ENCODE results near the gene OGG1.

The OGG1 gene

DNA sequence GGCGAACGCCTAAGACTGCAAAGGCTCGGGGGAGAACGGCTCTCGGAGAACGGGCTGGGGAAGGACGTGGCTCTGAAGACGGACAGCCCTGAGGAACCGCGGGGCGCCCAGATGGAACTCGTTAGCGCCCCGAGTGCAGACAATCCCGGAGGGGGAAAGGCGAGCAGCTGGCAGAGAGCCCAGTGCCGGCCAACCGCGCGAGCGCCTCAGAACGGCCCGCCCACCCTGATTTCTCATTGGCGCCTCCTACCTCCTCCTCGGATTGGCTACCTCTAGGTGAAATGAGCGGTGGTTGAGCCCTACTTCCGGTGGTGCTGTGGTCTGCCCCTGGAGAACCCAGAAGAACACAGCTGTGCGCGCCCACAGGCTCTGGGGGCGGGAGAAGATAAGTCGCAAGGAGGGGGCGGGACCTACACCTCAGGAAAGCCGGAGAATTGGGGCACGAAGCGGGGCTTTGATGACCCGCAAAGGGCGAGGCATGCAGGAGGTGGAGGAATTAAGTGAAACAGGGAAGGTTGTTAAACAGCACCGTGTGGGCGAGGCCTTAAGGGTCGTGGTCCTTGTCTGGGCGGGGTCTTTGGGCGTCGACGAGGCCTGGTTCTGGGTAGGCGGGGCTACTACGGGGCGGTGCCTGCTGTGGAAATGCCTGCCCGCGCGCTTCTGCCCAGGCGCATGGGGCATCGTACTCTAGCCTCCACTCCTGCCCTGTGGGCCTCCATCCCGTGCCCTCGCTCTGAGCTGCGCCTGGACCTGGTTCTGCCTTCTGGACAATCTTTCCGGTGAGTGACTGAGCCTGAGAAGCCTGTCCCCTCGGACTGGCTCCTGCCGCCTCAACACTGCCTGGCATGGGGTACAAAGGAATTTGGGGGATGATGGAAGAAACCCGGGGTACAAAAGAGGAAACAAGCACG is at the start of gene OGG1:
Gene OGG1 (plus strand): TSS at position 308 of the 911 bp plus-strand sequence. CDS start 335 bp downstream, at position 643.
- peak; percentile 100 for DNase-seq

DNA sequence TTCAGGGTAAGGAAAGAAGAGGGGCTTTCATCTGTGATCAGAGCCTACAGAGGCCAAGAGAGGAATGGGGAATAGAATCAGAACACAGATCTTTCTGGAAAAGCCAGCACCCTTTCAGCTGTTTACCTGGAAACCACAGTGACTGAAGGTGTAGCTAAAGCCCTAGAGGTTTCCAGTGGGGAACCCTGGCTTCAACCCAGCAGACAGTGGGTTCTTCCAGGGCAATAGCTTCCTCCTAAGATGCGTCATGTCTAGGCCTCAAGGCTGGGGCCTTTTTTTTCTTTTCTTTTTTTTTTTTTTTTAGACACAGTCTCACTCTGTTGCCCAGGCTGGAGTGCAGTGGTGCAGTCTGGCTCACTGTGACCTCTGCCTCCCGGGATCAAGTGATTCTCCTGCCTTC is 49.2 kb upstream of the OGG1 start:
- no peak for DNase-seq

DNA sequence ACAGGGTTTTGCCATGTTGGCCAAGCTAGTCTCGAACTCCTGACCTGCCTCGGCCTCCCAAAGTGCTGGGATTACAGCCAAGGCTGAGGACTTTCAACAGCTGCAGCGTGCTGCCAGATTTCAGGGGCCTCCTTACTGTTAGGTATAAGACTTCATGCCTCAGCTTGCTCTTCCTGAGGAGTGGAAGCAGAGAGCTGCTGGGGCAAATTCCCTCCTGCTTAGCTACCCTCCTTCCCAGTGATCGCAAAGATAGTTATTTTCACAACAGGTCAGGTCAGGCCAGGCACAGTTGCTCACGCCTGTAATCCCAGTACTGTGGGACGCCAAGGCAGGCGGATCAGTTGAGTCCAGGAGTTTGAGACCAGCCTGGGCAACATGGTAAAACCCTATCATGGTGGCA is 48.7 kb upstream of the OGG1 start:
- DNase-seq = no peak

DNA sequence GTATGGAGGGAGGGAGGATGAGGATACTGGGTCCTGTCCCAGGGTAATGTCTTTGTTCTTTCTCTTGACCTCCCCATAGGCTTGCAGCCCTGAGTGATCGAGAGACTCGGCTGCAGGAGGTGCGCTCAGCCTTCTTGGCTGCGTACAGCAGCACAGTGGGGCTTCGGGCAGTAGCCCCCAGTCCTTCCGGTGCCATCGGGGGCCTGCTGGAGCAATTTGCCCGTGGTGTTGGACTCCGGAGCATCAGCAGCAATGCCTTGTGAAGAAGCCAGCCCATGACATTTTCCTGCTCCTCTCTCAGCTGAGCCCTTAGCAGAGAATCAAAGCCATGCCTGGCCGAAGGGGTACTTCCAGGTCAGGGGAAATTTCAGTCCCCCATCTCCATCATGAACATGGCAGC is 48.0 kb upstream of the OGG1 start:
- DNase-seq = no peak

DNA sequence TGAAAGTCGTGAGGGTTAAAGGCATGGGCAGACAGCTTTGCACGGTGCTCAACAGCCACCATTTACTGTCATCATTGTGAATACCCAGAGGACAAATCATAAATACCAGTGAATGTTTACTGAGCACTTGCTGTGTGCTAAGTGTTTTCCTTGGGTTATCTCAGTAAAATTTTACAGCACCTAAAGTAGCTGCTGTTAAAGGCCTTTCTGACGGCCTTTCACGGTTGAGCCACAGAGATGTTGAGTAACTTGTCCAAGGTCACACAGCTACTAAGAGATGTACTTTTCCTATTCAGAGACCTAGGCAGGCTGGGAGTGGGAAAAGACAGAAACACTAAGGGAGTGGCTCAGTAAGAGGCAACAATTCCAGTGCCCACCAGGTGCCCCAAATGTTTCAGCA is 46.5 kb upstream of the OGG1 start:
- DNase-seq = no peak

DNA sequence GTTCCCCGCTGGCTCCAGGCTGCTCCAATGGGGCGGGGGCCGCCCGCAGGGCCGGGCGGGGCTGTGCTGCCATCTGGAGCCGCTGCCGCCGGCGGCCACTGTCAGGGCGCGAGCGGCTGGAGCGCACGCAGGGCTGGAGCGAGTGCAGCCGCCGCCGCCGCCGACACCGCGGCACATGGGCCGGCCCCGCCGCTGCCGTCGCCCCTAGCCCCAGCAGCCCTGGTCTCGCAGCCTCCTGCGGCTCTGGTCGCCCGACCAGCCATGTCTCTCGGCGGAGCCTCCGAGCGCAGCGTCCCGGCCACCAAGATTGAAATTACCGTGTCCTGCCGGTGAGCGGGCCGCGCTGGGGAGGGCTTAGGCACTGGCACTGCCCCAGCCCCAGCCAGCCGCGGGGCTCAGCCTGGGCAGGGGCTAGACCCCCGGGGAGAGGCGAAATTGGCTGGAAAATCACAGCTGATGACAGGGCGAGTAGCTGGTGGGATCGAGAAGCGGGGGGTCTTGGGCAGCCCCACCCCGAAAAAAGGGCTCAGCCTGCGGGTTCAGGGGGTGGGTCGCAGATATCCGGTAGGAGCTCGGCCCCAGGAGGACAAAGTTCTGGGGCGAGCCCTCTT is 45.9 kb upstream of the OGG1 start, which contains the start of gene CPNE9:
Gene CPNE9 (plus strand): TSS at position 98 of the 611 bp plus-strand sequence. CDS start 164 bp downstream, at position 262.
- no peak for DNase-seq

DNA sequence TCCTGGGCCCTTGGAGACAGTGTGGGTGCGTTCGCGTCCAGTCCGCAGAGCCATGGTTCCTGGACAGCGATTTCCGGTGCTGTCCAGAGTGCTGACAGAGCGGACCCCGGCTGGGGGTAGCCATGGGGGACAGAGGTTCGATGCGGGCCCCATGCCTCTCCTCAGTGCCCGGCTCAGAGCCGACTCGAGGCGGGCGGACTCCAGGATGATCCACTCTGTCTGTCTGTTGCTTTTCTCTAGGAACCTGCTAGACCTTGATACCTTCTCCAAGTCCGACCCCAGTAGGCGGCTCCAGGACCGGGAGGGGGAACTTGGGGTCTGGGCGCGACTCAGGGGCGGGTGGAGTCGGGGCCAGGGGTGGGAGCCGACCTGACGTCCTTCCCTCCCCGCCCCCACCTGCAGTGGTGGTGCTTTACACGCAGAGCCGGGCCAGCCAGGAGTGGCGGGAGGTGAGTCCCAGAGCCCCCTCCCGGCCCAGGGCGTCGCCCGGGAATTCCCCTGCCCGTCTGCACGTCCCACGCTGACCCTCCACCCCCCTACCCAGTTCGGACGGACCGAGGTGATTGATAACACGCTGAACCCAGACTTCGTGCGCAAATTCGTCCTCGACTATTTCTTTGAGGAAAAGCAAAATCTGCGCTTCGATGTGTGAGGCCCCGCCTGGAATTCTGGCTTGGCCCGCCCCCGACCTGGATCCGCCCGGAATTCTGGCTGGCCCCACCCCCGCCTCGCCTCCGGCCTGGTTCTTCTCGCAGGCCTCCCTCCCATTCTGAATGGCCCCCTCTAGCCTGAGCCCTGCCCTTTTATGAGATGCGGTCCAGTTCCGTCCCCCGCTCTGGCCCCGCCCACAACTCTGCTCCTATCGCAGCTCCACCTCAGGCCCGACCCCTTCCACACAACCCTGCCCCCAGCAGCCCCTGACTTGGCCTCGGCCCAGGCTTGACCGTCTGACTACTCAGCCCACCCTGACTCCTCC is 45.1 kb upstream of the OGG1 start:
- no peak for DNase-seq

DNA sequence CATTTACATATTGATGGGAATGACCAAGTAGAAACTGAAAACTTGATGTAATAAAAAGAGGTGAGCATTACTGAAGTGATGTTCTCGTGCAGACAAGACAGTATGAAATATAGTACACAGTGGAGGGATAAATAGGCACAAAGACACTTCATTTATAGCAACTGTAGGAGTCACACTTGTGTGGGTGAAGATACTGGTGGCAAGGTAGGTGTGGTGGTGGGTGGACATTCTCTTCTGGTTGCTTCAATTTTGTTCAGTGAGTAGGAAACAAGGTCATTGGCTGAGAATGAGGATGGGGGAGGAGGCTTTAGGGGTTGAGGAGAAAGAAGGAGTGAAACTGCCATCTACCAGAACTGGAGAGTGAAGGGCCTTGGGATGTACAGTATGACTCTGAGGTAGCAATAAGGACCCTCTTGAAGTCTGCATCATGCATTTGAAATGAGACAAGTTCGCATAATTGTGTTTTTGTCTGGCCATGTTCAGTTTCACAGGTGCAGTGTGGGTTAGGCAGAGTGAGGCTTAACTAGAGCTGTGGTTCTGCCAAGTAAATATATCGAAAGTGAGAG is 39.5 kb upstream of the OGG1 start:
- no peak for DNase-seq

DNA sequence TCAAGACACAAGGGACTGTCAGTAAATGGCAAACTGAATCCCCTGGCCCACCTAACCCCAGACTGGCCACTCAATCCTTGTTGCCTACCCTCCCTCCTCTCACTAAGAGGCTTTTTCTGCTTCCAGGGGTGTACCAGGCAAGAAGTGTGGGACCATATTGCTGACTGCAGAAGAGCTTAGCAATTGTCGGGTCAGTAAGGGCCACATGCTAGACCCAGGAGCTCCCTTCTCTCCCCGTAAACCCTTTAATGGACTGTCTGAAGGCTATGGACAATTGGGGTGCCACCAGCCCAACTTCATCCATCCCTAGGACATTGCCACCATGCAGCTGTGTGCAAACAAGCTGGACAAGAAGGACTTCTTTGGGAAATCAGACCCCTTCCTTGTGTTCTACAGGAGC is 37.3 kb upstream of the OGG1 start:
- no peak for DNase-seq

DNA sequence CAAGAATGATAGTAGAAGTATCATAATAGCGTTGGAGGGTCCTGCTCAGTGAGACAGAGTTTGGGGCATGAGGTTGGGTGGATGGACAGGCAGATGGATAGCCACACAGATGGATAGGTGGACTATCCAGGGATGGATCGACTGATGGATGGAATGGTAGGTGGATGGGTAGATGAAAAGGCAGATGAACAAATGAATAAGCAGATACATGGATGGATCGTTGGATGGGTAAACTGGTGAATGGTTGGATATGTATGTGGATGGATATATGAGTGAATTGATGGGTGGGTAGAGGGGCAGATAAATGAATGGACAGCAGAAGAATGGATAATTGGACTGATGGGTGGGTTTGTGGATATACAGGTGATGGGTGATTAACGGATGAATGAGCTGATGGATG is 36.6 kb upstream of the OGG1 start:
- no peak for DNase-seq

DNA sequence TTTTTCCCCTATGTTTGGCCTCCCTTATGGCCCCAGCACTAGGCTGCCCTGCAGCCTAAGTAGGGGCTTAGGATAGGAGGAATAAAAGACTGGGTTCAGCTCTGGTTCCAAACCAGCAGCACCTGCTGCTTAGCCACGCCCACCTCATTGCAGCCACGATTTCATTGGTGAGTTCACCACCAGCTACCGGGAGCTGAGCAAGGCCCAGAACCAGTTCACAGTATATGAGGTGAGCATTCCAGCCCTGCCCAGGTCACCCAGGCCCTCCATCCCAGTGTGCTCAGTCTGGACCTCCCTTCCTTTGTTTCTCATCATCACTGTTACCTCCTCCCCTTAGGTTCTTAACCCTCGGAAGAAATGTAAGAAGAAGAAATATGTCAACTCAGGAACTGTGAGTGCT is 34.6 kb upstream of the OGG1 start:
- no peak for DNase-seq

DNA sequence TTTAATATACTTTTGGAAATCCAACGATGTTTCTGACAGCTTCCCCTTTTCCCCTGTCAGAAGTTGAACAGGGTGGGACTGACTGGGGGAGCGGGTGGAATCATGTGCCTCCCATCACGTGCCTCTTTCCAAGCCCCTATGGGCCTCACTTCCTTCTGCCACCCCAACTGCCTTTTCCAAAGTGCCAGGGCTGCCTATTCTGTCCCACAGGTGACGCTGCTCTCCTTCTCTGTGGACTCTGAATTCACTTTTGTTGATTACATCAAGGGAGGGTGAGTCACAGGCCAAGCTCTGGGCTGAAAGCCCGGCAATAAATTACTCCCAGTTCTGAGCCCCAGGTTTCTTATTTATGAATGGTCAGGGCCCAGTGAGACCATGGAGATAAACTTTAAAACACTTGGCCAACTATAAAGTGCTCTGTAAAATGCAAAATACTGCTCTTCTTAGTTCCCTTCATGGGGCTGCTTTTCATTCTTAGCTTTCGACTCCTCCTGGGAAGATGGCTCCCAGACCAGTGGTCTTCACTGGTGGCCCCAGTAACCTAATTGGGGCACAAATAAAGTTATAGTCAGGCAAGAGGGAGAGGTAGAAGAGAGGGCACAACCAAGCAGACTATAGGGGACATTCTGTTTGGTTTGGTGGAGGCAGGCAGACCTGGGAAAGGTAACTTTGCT is 33.9 kb upstream of the OGG1 start:
- DNase-seq = peak; percentile 99

DNA sequence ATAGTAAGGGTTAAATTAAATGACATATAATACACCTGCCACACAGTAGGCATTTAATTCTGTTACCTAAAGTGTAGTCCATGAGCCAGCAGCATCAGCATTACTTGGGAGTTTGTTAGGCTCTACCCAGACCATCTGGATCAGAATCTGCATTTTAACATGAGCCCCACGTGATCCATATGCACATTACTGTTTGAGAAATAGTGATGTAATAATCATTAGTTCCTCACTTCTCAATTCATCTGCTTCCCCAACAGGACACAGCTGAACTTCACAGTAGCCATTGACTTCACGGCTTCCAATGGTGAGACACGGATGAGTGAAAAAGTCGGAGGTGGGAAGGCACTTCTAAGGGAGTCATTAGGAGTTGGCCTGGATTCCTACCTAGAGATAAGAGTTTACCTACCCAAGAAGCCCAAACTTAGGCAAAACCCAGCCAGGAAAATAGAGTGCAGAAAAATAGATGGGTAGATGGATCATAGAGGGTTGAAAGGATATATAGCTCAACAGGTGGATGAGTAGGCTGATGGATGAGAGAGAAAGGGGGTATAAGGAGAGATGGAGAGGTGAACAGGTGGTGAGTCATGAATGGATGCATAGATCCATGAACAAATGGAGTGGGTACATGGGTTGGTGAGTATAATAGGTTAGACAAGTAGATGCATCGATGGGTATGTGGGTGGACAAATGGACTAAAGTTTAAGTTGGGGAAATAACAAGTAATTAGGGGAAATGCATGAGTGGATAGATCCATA is 32.8 kb upstream of the OGG1 start:
- peak; percentile 22 to 41 for DNase-seq

DNA sequence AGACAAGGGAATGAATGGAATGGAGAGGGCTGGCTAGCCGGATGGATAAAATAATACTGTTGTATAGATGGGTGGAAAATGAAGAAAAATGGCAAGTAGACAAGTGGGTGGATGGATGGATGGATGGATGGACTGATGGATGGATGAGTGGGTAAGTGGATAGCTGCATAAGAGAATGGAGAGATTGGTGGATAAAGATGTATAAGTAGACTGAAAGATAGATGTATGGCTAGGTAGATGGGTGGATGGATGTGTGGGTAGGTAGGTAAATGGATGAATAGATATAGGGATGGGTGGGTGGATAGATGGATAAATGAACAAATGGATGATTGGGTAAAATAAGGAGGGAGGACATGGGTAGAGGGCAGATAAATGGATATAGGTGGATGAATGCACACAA is 32.2 kb upstream of the OGG1 start:
- DNase-seq = no peak

DNA sequence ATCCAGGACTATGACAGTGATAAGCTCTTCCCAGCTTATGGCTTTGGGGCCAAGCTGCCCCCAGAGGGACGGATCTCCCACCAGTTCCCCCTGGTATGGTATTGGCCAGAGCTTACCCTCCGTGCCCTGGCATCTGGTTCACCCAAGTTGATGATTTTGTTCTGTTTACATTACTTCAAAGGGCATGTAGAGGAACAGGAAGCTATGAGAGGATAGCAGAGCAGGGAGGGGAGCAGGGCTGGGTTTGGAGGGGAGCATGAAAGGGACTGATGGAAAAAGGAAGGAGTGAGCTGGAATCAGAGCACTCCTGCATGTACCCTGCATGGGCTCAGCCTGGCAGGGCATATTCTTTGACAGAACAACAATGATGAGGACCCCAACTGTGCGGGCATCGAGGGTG is 31.6 kb upstream of the OGG1 start:
- no peak for DNase-seq

DNA sequence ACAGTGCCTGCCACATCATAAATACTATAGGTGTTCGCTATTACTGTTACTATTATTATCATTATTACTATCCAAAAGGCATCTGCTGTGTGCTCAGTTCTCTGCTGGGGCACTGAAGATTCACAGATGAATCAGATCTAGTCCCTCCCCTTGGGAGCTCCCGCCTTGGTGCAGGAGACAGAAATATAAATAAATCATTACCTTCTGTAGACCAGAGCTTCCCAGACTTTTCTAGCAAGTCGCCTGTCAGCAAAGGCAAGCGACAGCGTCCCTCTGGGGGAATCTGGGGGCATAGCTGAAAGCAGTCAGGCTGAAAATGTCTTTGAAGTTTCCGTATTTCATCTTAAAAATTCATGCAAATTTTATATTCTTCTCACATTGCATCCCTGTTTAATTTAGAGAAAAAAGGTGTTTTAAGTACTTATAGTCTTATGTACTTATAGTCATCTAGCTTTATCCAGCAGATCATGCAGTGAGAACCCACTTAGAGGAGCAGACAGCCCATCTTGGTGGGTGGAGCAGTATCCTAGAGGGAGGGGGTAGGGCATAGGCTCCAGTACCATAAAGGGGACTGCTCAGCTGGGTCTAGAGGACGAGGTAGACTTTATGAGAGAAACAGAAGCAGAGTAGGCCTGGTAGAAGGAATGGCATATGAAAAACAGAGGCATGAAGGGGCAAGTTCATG is 28.6 kb upstream of the OGG1 start:
- no peak for DNase-seq

DNA sequence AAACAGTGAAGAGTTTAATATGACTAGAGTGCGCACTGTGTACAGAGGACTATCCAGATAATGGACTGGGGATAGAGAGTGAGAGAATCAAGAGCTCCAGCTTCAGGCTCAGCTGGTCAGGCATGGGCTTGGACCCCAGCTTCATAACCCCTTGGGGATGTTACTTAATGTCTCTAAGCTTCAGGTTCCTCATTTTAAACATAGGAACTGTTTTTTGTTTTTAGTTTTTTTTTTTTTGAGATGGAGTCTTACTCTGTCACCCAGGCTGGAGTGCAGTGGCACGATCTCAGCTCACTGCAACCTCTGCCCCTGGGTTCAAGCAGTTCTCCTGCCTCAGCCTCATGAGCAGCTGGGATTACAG is 28.1 kb upstream of the OGG1 start:
- peak; percentile 57 to 65 for DNase-seq

DNA sequence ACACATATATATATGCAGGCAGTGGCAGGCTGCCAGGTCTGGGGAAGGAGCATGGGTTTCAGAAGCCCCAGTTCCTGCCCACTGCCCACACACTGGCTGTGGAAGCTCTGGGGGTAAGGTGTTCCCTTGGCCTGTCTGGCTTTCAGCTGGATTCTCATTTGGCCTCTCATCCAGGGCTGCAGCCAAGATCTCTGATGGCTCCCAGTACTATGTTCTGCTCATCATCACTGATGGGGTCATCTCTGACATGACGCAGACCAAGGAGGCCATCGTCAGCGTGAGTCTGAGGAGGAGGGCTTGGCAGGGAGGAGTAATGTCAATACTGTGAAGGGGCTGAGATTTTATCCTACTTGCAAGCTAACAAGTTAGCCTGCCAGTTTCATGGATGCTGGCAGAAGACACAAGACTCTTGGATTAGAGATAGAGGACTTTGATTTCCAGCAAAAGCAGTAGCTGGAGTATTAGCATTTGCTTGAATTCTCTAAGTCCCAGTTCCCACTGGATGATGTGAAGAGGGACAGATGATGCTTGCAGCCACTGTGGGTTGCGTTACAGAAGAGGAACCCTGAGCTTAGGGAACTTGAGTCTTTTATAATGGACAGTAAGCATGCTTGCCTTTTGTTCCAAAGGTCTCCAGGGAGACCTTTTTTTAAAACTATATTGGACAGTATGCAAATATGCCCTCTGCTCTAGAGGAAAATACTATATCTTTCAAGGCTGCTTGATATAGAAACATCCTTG is 23.8 kb upstream of the OGG1 start:
- no peak for DNase-seq

DNA sequence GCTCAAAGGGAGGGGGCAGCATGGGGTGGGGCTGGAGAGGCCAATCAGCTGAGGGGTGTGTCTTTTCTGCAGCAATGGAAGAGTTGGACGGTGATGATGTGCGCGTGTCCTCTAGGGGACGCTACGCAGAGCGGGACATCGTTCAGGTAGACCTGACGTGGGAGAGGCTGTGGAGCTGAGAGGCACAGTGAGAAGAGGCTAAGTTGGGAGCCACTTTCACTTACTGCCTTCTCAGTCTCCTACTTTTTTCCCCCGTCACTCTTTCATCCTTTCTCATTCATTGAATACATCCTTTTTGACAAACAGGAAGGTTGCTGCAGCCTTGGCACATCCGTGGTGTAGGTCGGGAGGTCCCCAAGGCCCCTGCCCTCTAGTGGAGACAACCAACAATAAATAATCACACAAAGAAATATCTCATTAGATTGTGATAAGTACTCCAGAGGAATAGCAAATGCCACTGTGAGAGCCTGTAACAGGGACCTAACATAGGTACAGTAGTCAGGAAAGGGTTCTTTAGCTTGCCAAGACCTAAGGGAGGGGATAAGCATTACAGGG is 22.6 kb upstream of the OGG1 start:
- peak; percentile 62 to 73 for DNase-seq

DNA sequence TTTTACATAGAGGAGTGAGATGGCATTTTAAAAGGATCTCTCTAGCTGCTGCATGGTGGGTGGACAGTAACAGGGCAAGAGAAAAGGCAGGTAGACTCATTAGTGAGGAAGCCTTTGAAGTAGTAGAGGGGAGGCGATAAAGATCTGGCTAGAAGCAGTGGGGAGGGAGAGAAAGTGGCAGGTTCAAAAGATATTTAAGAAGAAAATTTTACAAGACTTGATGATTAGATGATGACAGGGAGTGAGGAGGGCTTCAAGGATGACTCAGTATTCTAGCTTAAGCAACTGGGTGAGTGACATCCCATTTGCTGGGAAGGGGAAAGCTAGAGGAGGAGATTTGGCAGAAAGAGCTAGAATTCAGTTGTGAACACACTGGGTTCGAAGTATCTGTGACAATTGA is 22.0 kb upstream of the OGG1 start:
- DNase-seq = no peak
